ENCODE results near the gene STK16.

Gene STK16

DNA sequence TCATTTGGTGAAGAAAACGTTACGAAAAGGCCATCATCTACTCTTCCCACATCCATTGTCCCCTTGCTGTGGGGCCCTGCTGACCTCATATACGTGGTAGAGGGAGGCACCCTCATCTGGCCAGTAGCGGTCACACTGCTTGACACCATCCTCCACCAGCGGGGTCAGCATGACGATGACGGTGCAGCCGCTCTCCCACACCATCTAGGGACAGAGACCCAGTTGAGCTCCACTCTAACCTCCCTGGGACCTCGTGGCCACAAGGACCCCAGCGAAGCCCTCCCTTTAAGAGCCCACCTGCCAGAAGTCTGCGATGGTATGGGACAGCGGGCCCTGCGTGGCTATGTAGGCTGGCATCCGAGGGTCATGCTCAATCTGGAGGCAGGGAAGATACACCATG lies 50.9 kb downstream of the STK16 start:
- peaks cover 10% of the 10 kb centered on the region for H3K4me1 ChIP-seq (ENCODE audit: low read length)
- no peaks in the 10 kb centered on the region for H3K9me3 ChIP-seq (ENCODE audit: insufficient read depth, low read length)
- H3K4me2 ChIP-seq (ENCODE audit: low read length) = no peak overlapping the region
- no peak for TF ChIP-seq EZH2phosphoT487 (IDR thresholded peaks at IDR 0.05; ENCODE audit: low read depth)
- TF ChIP-seq, protein P1, sequence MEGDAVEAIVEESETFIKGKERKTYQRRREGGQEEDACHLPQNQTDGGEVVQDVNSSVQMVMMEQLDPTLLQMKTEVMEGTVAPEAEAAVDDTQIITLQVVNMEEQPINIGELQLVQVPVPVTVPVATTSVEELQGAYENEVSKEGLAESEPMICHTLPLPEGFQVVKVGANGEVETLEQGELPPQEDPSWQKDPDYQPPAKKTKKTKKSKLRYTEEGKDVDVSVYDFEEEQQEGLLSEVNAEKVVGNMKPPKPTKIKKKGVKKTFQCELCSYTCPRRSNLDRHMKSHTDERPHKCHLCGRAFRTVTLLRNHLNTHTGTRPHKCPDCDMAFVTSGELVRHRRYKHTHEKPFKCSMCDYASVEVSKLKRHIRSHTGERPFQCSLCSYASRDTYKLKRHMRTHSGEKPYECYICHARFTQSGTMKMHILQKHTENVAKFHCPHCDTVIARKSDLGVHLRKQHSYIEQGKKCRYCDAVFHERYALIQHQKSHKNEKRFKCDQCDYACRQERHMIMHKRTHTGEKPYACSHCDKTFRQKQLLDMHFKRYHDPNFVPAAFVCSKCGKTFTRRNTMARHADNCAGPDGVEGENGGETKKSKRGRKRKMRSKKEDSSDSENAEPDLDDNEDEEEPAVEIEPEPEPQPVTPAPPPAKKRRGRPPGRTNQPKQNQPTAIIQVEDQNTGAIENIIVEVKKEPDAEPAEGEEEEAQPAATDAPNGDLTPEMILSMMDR (IDR thresholded peaks at IDR 0.05; ENCODE audit: low read depth, low read length) = no peak
- no peaks in the 10 kb centered on the region for H4K20me1 ChIP-seq (ENCODE audit: insufficient read depth, low read length)
- no peaks in the 10 kb centered on the region for H3K79me2 ChIP-seq (ENCODE audit: low read length)
- H2AFZ ChIP-seq (ENCODE audit: low read depth, low read length) = no peak overlapping the region
- no peak overlapping the region for H3K9ac ChIP-seq (ENCODE audit: low read length)
- peaks cover 24% of the 10 kb centered on the region for H3K27me3 ChIP-seq (ENCODE audit: low read depth, low read length)
- no peak overlapping the region for H3K4me3 ChIP-seq (ENCODE audit: low read length)
- no peaks in the 10 kb centered on the region for H3K36me3 ChIP-seq (replicated peaks; ENCODE audit: low read depth, low read length)
- no peak overlapping the region for H3K27ac ChIP-seq (ENCODE audit: low read length)

DNA sequence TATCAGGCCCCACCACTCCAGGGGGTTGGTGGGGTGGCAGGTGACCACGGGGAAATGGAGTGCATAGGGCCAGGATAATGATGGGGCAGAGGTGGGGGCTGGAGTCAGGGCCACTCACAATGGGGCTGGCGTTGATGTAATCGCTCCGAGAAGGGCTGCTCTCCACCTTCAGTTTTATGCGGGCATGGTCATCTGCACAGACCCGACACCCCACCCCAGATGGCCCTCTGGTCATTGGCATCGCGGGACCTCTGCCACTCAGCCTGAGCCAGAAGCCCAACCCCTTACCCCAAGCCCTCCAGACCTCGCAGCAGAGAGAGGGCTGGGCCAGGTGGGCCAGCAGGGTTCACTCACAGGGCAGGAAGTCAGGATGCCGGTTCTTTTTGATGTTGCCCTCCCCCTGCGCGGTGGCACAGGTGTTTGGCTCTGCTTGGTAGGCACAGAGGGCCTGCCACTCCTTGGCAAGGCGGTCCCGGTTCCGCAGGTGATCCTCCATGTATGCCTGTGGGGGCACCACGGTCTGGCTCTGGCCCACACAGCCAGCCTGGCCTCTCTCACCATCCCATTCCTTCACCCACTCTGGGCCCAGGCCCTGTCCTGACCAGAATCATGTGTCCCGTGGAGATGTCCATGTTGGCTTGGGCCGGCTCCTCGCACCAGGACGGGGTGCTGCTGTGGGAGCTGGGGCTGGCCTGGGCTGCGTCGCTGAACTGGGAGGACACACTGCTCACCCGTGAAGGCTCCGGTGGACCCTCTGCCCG lies 51.5 kb downstream of the STK16 start:
- no peak overlapping the region for H3K9ac ChIP-seq (ENCODE audit: low read length)
- no peak overlapping the region for H2AFZ ChIP-seq (ENCODE audit: low read depth, low read length)
- no peaks in the 10 kb centered on the region for H3K79me2 ChIP-seq (ENCODE audit: low read length)

DNA sequence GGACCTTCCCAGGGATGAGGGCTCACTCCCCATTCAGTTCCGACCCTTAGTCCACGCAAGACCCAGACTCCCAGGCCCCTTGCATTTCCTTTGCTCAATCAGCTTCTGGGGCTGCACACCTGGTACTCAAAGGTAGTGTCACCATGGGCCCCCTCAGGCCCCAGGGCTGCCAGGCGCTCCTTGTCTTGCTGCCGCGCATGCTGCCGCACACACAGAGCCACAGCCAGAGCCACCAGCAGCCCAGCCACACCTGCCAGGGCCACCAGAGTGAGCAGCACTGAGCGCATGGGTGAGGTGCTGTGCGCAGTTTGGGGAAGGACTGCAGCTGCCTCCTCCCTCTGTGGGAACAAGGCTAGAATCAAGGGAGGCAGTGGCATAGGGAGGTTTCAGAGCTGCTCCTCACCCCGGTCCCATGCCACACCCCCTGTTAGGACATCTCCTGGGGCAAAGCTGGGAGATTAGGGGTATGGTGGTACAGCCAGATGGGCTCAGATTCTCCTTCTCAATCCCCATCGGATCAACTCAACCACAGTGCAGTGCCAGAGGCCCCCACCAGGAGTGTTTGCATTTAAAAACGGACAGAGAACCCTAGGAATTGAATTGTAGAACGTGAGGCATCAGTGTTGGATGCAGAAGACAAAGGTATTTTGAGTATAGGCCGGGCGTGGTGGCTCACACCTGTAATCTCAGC lies 52.6 kb downstream of the STK16 start:
- no peak for TF ChIP-seq EZH2phosphoT487 (IDR thresholded peaks at IDR 0.05; ENCODE audit: low read depth)
- TF ChIP-seq, protein P1 (IDR thresholded peaks at IDR 0.05; ENCODE audit: low read depth, low read length) = no peak
- Histone ChIP-seq H3K4me2 (ENCODE audit: low read length) (no peak overlapping the region), H3K36me3 (replicated peaks; ENCODE audit: low read depth, low read length) (no peaks in the 10 kb centered on the region)

More for the DNA sequence above, 51.5 kb downstream of the STK16 start:
- H3K4me1 ChIP-seq (ENCODE audit: low read length) = peaks cover 10% of the 10 kb centered on the region
- no peak overlapping the region for H3K4me2 ChIP-seq (ENCODE audit: low read length)
- no peaks in the 10 kb centered on the region for H3K9me3 ChIP-seq (ENCODE audit: insufficient read depth, low read length)
- H3K4me3 ChIP-seq (ENCODE audit: low read length) = no peak overlapping the region
- H3K36me3 ChIP-seq (replicated peaks; ENCODE audit: low read depth, low read length) = no peaks in the 10 kb centered on the region
- H4K20me1 ChIP-seq (ENCODE audit: insufficient read depth, low read length) = no peaks in the 10 kb centered on the region
- no peak overlapping the region for H3K27ac ChIP-seq (ENCODE audit: low read length)
- H3K27me3 ChIP-seq (ENCODE audit: low read depth, low read length) = peaks cover 30% of the 10 kb centered on the region
- no peak for TF ChIP-seq EZH2phosphoT487 (IDR thresholded peaks at IDR 0.05; ENCODE audit: low read depth)
- TF ChIP-seq, protein P1 (IDR thresholded peaks at IDR 0.05; ENCODE audit: low read depth, low read length) = no peak

DNA sequence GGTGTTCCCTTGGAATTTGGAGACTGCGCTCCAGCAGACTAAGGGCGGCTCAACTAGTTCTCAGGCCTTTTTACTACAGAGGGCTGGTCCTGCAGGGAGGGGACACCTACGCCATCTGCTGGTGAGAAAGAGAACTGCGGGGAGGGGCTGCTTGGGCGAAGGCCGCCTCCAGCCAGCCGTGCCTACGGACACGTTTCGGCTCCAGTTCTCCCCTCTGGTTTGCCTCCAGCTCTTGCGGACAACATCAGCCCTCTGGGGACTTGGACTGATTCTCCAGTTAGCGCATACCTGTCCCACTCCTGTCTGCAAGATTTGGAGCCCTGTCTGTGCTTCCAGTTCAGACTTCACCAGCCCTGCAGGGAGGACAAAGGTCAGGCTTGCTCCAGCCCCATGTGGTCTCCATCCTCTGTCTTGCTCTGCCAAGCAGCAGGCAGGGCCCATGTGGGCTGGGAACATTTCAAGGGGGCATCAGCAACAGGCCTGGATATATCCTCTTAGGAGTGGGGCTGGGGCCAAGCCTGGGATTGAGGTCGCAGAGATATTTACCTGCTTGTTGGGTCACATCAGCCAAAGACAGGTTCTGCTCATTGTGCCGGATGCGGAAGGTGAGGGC lies 53.6 kb downstream of the STK16 start:
- Histone ChIP-seq H3K4me3 (ENCODE audit: low read length) (peak overlapping the region; percentile 60), H2AFZ (ENCODE audit: low read depth, low read length) (peak overlapping the region; percentile 95; the same call in 1 of the 2 replicates)

More for the DNA sequence above, 52.6 kb downstream of the STK16 start:
- Histone ChIP-seq H3K4me3 (ENCODE audit: low read length) (no peak overlapping the region), H3K4me1 (ENCODE audit: low read length) (peaks cover 10% of the 10 kb centered on the region), H2AFZ (ENCODE audit: low read depth, low read length) (no peak overlapping the region), H3K27ac (ENCODE audit: low read length) (no peak overlapping the region), H3K79me2 (ENCODE audit: low read length) (no peaks in the 10 kb centered on the region), H3K27me3 (ENCODE audit: low read depth, low read length) (peaks cover 41% of the 10 kb centered on the region), H3K9ac (ENCODE audit: low read length) (no peak overlapping the region), H3K9me3 (ENCODE audit: insufficient read depth, low read length) (no peaks in the 10 kb centered on the region), H4K20me1 (ENCODE audit: insufficient read depth, low read length) (no peaks in the 10 kb centered on the region)

More for the DNA sequence above, 53.6 kb downstream of the STK16 start:
- Histone ChIP-seq H3K4me1 (ENCODE audit: low read length) (peaks cover 10% of the 10 kb centered on the region), H3K27ac (ENCODE audit: low read length) (no peak overlapping the region), H3K36me3 (replicated peaks; ENCODE audit: low read depth, low read length) (no peaks in the 10 kb centered on the region), H3K9ac (ENCODE audit: low read length) (no peak overlapping the region), H3K9me3 (ENCODE audit: insufficient read depth, low read length) (no peaks in the 10 kb centered on the region), H3K27me3 (ENCODE audit: low read depth, low read length) (peaks cover 51% of the 10 kb centered on the region), H4K20me1 (ENCODE audit: insufficient read depth, low read length) (no peaks in the 10 kb centered on the region), H3K4me2 (ENCODE audit: low read length) (peak overlapping the region; percentile 60), H3K79me2 (ENCODE audit: low read length) (no peaks in the 10 kb centered on the region)
- TF ChIP-seq EZH2phosphoT487 (IDR thresholded peaks at IDR 0.05; ENCODE audit: low read depth) = no peak
- TF ChIP-seq, protein P1 (IDR thresholded peaks at IDR 0.05; ENCODE audit: low read depth, low read length) = peak; percentile 70
